HEK293 (cell line): Measurements from ENCODE around the gene PSMD13.

Source experiments
- BCL11B ChIP-seq: fragments of 450-650 bp; formaldehyde crosslinking; IDR thresholded peaks from 2 replicates; pipeline ENCODE4 v1.5.1; 2016; ENCODE audit warnings: low read depth, missing biosample characterization, missing genetic modification characterization
- CTCF ChIP-seq: fragments of 450-650 bp; formaldehyde crosslinking; IDR thresholded peaks from 2 replicates; pipeline ENCODE4 v1.5.1; 2016; ENCODE audit warnings: missing biosample characterization, missing genetic modification characterization
- KLF9 ChIP-seq: fragments of 450-650 bp; formaldehyde crosslinking; IDR thresholded peaks from 2 replicates; pipeline ENCODE4 v1.5.1; 2016; ENCODE audit warnings: missing biosample characterization, missing genetic modification characterization, low read depth
- REST ChIP-seq: fragments of 450-650 bp; formaldehyde crosslinking; IDR thresholded peaks from 2 replicates; pipeline ENCODE4 v1.5.1; 2016; ENCODE audit warnings: missing biosample characterization, missing genetic modification characterization
- ZFP3 ChIP-seq: fragments of 450-650 bp; formaldehyde crosslinking; IDR thresholded peaks from 2 replicates; pipeline ENCODE4 v1.5.1; 2016; ENCODE audit warnings: low read depth, missing biosample characterization, missing genetic modification characterization
- ZFP37 ChIP-seq: fragments of 450-650 bp; formaldehyde crosslinking; IDR thresholded peaks from 2 replicates; pipeline ENCODE4 v1.5.1; 2016; ENCODE audit warnings: missing biosample characterization, missing genetic modification characterization
- ZNF324 ChIP-seq: fragments of 450-650 bp; formaldehyde crosslinking; IDR thresholded peaks from 2 replicates; pipeline ENCODE4 v1.5.1; 2016; ENCODE audit warnings: missing biosample characterization, missing genetic modification characterization
- ZNF391 ChIP-seq: fragments of 450-650 bp; formaldehyde crosslinking; IDR thresholded peaks from 2 replicates; pipeline ENCODE4 v1.5.1; 2016; ENCODE audit warnings: low read depth, missing biosample characterization, missing genetic modification characterization, borderline replicate concordance
- ZNF416 ChIP-seq: fragments of 450-650 bp; formaldehyde crosslinking; IDR thresholded peaks from 2 replicates; pipeline ENCODE4 v1.5.1; 2016; ENCODE audit warnings: missing biosample characterization, missing genetic modification characterization
- ZNF513 ChIP-seq: fragments of 450-650 bp; IDR thresholded peaks from 2 replicates; pipeline ENCODE4 v1.5.1; 2018; ENCODE audit warnings: missing biosample characterization, missing genetic modification characterization
- ZNF549 ChIP-seq: fragments of 450-650 bp; IDR thresholded peaks from 2 replicates; pipeline ENCODE4 v1.5.1; 2018; ENCODE audit warnings: missing biosample characterization, missing genetic modification characterization, mild to moderate bottlenecking, inconsistent platforms, moderate library complexity

GRCh38 chr11:257766-258493 lies 21.2 kb downstream of the PSMD13 start:
- no peak for TF ChIP-seq ZNF324 (tag by site-specific recombination)
- TF ChIP-seq ZNF391 (tag by site-specific recombination) = no peak
- peak; percentile 31; the same call in 1 of the 2 replicates for TF ChIP-seq CTCF
- TF ChIP-seq ZNF549 (tag by site-specific recombination) = no peak
- TF ChIP-seq ZFP3 (tag by site-specific recombination) = no peak
- no peak for TF ChIP-seq ZFP37 (tag by site-specific recombination)
- TF ChIP-seq REST = no peak
- TF ChIP-seq ZNF416 (tag by site-specific recombination) = no peak
- TF ChIP-seq BCL11B = no peak
- TF ChIP-seq KLF9 (tag by site-specific recombination) = no peak
- no peak for TF ChIP-seq ZNF513 (tag by site-specific recombination)
